Keratinocyte (primary cell): ENCODE results near the gene DEFB128. TPM values are rescaled to one million over a fixed set of nuclear protein-coding genes. Genes with fewer than 3 reads are reported as not detected.

ENCODE experiments used
- DNase-seq: peaks from one replicate; pipeline ENCODE4 v3.0.0-alpha.2; 2011; ENCODE audit warnings: low read depth, missing footprints, low spot score
- FAIRE-seq: peaks from 2 replicates; lab custom pipeline; 2011; peaks lifted over from hg19 to GRCh38; lab: Jason Lieb, UNC
- H2AFZ ChIP-seq: 2 replicates; pipeline ENCODE4 v1.6.0; 2012; ENCODE audit warnings: low read length, control low read depth, inconsistent platforms; ENCODE audit not compliant: control insufficient read depth
- H3K27ac ChIP-seq: 2 replicates; pipeline ENCODE4 v1.5.1; 2011; ENCODE audit warnings: low read length; ENCODE audit not compliant: control insufficient read depth, insufficient read depth
- H3K27me3 ChIP-seq: 3 replicates; pipeline ENCODE4 v1.6.0; 2011; ENCODE audit warnings: low read length; ENCODE audit not compliant: control insufficient read depth, insufficient read depth; ENCODE audit errors: extremely low read depth
- H3K36me3 ChIP-seq, 2 experiments: 2 replicates in 1 of 2; 3 replicates in 1 of 2; pipeline ENCODE4 v1.5.1; 2011; ENCODE audit warnings: low read length in 2 of 2, mild to moderate bottlenecking in 1 of 2; ENCODE audit not compliant: control insufficient read depth in 2 of 2, insufficient read depth in 2 of 2; ENCODE audit errors: extremely low read depth in 1 of 2
- H3K4me1 ChIP-seq: 3 replicates; pipeline ENCODE4 v1.5.1; 2011; ENCODE audit warnings: low read length; ENCODE audit not compliant: control insufficient read depth, insufficient read depth; ENCODE audit errors: extremely low read depth
- H3K4me2 ChIP-seq: 3 replicates; pipeline ENCODE4 v1.6.0; 2011; ENCODE audit warnings: low read depth, low read length; ENCODE audit not compliant: control insufficient read depth, insufficient read depth; ENCODE audit errors: extremely low read depth
- H3K4me3 ChIP-seq, 3 experiments: fragments of 200-600 bp in 1 of 3; sonication (generic) in 1 of 3; 2 replicates in 2 of 3; 3 replicates in 1 of 3; pipeline ENCODE4 v1.5.1; 2011 to 2016; ENCODE audit warnings: low read length in 3 of 3, mild to moderate bottlenecking in 3 of 3, control low read depth in 2 of 3, inconsistent platforms in 1 of 3, low read depth in 1 of 3, mixed read lengths in 1 of 3, mixed run types in 1 of 3, moderate library complexity in 1 of 3; ENCODE audit not compliant: control insufficient read depth in 2 of 3, insufficient read depth in 2 of 3; ENCODE audit errors: extremely low read depth in 1 of 3
- H3K79me2 ChIP-seq: 2 replicates; pipeline ENCODE4 v1.6.0; 2012; ENCODE audit warnings: low read length; ENCODE audit not compliant: control insufficient read depth, insufficient read depth
- H3K9ac ChIP-seq: 3 replicates; pipeline ENCODE4 v1.6.0; 2011; ENCODE audit warnings: low read length; ENCODE audit not compliant: control insufficient read depth, insufficient read depth; ENCODE audit errors: extremely low read depth
- H3K9me1 ChIP-seq: 3 replicates; pipeline ENCODE4 v1.6.0; 2011; ENCODE audit warnings: low read length; ENCODE audit not compliant: control insufficient read depth, insufficient read depth; ENCODE audit errors: extremely low read depth
- H3K9me3 ChIP-seq: 2 replicates; pipeline ENCODE4 v1.5.1; 2012; ENCODE audit warnings: low read depth, low read length; ENCODE audit not compliant: control insufficient read depth
- H4K20me1 ChIP-seq: 3 replicates; pipeline ENCODE4 v1.6.0; 2011; ENCODE audit warnings: low read length; ENCODE audit not compliant: control insufficient read depth, insufficient read depth; ENCODE audit errors: extremely low read depth
- CTCF ChIP-seq, 3 experiments: IDR thresholded peaks in 1 of 3; conservative IDR thresholded peaks in 1 of 3; optimal IDR thresholded peaks in 1 of 3; 2 replicates in 2 of 3; 3 replicates in 1 of 3; pipeline versions ENCODE3 to v1.5.1; 2011; ENCODE audit warnings: low read length in 3 of 3, mild to moderate bottlenecking in 3 of 3, moderate library complexity in 2 of 3, control low read depth in 1 of 3, inconsistent platforms in 1 of 3; ENCODE audit not compliant: insufficient read depth in 2 of 3; ENCODE audit errors: extremely low read depth in 1 of 3
- EZH2 ChIP-seq: IDR thresholded peaks from one replicate; pipeline ENCODE4 v1.6.1; 2012; ENCODE audit warnings: inconsistent platforms, mild to moderate bottlenecking, low read length, moderate library complexity
- dilution Hi-C: fragments of 300-500 bp; cut with MboI; formaldehyde crosslinking; loops from one replicate; pipeline ENCODE4 v1.7.0; 2020; ENCODE audit warnings: low sequenced_read_pairs; ENCODE audit not compliant: extremely low pct_ligation_motif_present
- polyA plus RNA-seq, 5 experiments: library from polyadenylated mRNA; depleted of rRNA in 3 of 5; stranded (reverse) in 3 of 5; stranded (forward) in 1 of 5; unstranded in 1 of 5; fragments of >200 nt; gene quantifications; 1 replicate in 1 of 5; 2 replicates in 3 of 5; 3 replicates in 1 of 5; pipeline versions ENCODE4 v1.2.1 to v1.2.3, GENCODE V29; 2011 to 2012; ENCODE audit warnings: missing spikeins in 2 of 5, low read depth in 1 of 5, low replicate concordance in 1 of 5

The DEFB128 gene
- polyA plus RNA-seq, 1 donor (not counting 4 experiments of a cell fraction or from before 2014, with no cell fraction given) = not detected

- TF ChIP-seq EZH2 (no peak), CTCF (optimal IDR thresholded peaks at IDR 0.05 in 1 of 3, IDR thresholded peaks at IDR 0.05 in 1 of 3, conservative IDR thresholded peaks at IDR 0.05 in 1 of 3; ENCODE audit: extremely low read depth in 1 of 3, insufficient read depth in 2 of 3, low read length in 3 of 3) (no peak)
- H2AFZ ChIP-seq = no peak overlapping the region
- no peaks in the 10 kb centered on the region for H3K36me3 ChIP-seq
- no peaks in the 10 kb centered on the region for H4K20me1 ChIP-seq
- H3K9me3 ChIP-seq = no peaks in the 10 kb centered on the region
- no peak overlapping the region for H3K4me3 ChIP-seq
- peaks cover 4% of the 10 kb centered on the region for H3K27me3 ChIP-seq
- H3K9ac ChIP-seq = no peak overlapping the region
- dilution Hi-C loops = no loop called here
- H3K79me2 ChIP-seq = no peaks in the 10 kb centered on the region
- FAIRE-seq = no peak
- H3K27ac ChIP-seq = no peak overlapping the region
- no peaks in the 10 kb centered on the region for H3K9me1 ChIP-seq
- no peak for DNase-seq
- no peaks in the 10 kb centered on the region for H3K4me1 ChIP-seq
- H3K4me2 ChIP-seq = no peak overlapping the region
These were observed 24.9 kb upstream of the DEFB128 start for GRCh38 chr20:214383-214782.

GRCh38 chr20:210809-211502, 21.4 kb upstream of the DEFB128 start:
- no peak overlapping the region for H2AFZ ChIP-seq
- H3K4me2 ChIP-seq = no peak overlapping the region
- no peak for FAIRE-seq
- no peak overlapping the region for H3K27ac ChIP-seq
- H3K79me2 ChIP-seq = no peaks in the 10 kb centered on the region
- H3K9me3 ChIP-seq = no peaks in the 10 kb centered on the region
- no peaks in the 10 kb centered on the region for H3K9me1 ChIP-seq
- H3K9ac ChIP-seq = no peak overlapping the region
- no peak overlapping the region for H3K4me3 ChIP-seq
- TF ChIP-seq EZH2 (no peak), CTCF (optimal IDR thresholded peaks at IDR 0.05 in 1 of 3, IDR thresholded peaks at IDR 0.05 in 1 of 3, conservative IDR thresholded peaks at IDR 0.05 in 1 of 3; ENCODE audit: extremely low read depth in 1 of 3, insufficient read depth in 2 of 3, low read length in 3 of 3) (no peak)
- no peak for DNase-seq
- H3K27me3 ChIP-seq = peaks cover under 1% of the 10 kb centered on the region
- H4K20me1 ChIP-seq = no peaks in the 10 kb centered on the region
- H3K4me1 ChIP-seq = no peaks in the 10 kb centered on the region
- dilution Hi-C loops = no loop called here
- H3K36me3 ChIP-seq = no peaks in the 10 kb centered on the region
